ENCODE results near the gene AFAP1. TPM values are rescaled to one million over a fixed set of nuclear protein-coding genes. Genes with fewer than 3 reads are reported as not detected.

AFAP1 gene
- total and polyA plus RNA-seq, 2 donors (not counting 3 experiments of a cell fraction or from before 2014, with no cell fraction given): 32.3 to 103 TPM

- no peak overlapping the region for H3K9ac ChIP-seq (replicated peaks; ENCODE audit: extremely low read depth, insufficient read depth, low read length)
- intact Hi-C loops (cut with micrococcal nuclease): no loop called here
Observed at GRCh38 chr4:7753271-7753670, 186.4 kb downstream of the AFAP1 start.

More at GRCh38 chr4:7753271-7753670, 186.4 kb downstream of the AFAP1 start:
- dilution Hi-C loops (cut with MboI; ENCODE audit: extremely low pct_ligation_motif_present, low sequenced_read_pairs): no loop called here
- ChIA-PET POLR2A (no interaction called here), CTCF (no interaction called here)
- no peak for FAIRE-seq
- peaks cover 5% of the 10 kb centered on the region for H3K4me1 ChIP-seq (ENCODE audit: control insufficient read depth, extremely low read depth, insufficient read depth, low read length)
- no peaks in the 10 kb centered on the region for H4K20me1 ChIP-seq (replicated peaks; ENCODE audit: control insufficient read depth, extremely low read depth, insufficient read depth, low read length)
- no peaks in the 10 kb centered on the region for H3K79me2 ChIP-seq (ENCODE audit: control insufficient read depth, insufficient read depth, low read length)
- no peak overlapping the region for H3K27ac ChIP-seq (ENCODE audit: insufficient read depth, low read depth, low read length)
- TF ChIP-seq POLR2A (IDR thresholded peaks at IDR 0.05; ENCODE audit: low read depth, low read length): no peak
- TF ChIP-seq EZH2 (IDR thresholded peaks at IDR 0.05; ENCODE audit: borderline replicate concordance, low read depth, low read length, severe bottlenecking): no peak
- no peak for TF ChIP-seq POLR2AphosphoS5 (IDR thresholded peaks at IDR 0.05; ENCODE audit: insufficient read depth, low read depth, low read length)
- TF ChIP-seq MYC (IDR thresholded peaks at IDR 0.05; ENCODE audit: low read depth, low read length): no peak
- TF ChIP-seq FOS (IDR thresholded peaks at IDR 0.05; ENCODE audit: borderline replicate concordance, insufficient read depth, low read length): no peak
- TF ChIP-seq GATA2 (IDR thresholded peaks at IDR 0.05; ENCODE audit: insufficient read depth, insufficient read length, low read depth, low read length): no peak
- no peak for TF ChIP-seq CTCF (IDR thresholded peaks at IDR 0.05; ENCODE audit: extremely low read depth in 1 of 2, insufficient read depth in 1 of 2, low read depth in 1 of 2, low read length in 2 of 2)
- no peak for TF ChIP-seq JUN (IDR thresholded peaks at IDR 0.05; ENCODE audit: borderline replicate concordance, insufficient read depth, insufficient read length, low read depth)
- no peak for TF ChIP-seq MAX (IDR thresholded peaks at IDR 0.05; ENCODE audit: insufficient read depth, insufficient read length)
- H3K36me3 ChIP-seq (ENCODE audit: control insufficient read depth in 2 of 2, extremely low read depth in 1 of 2, insufficient read depth in 2 of 2, low read length in 2 of 2): peaks cover 0 to 4% of the 10 kb centered on the region in 2 experiments
- no TSS peak for BruUV-seq (replicated peaks)
- no peak overlapping the region for H3K4me2 ChIP-seq (ENCODE audit: insufficient read depth, low read length)
- no peak overlapping the region for H2AFZ ChIP-seq (ENCODE audit: low read depth, low read length)
- H3K4me3 ChIP-seq (replicated peaks in 1 of 3; ENCODE audit: insufficient read depth in 1 of 3, low read depth in 1 of 3, low read length in 3 of 3): no peak overlapping the region
- no peaks in the 10 kb centered on the region for H3K9me3 ChIP-seq (replicated peaks; ENCODE audit: control insufficient read depth, insufficient read depth, low read length)
- no peaks in the 10 kb centered on the region for H3K27me3 ChIP-seq (ENCODE audit: control insufficient read depth in 2 of 2, insufficient read depth in 2 of 2, low read length in 2 of 2)
- no peak for DNase-seq (ENCODE audit: low read depth, low spot score)
- H3K9me1 ChIP-seq (replicated peaks; ENCODE audit: control insufficient read depth, extremely low read depth, insufficient read depth, low read length): no peaks in the 10 kb centered on the region
